Activated T-helper 9 cell treated with anti-CD3 and anti-CD28 coated beads, Interleukin-2, amount 50 U/mL, for 16 hours (primary cell): Measurements from ENCODE around the gene TPK1.

Experiments used
- DNase-seq: peaks from one replicate; pipeline ENCODE4 v3.0.0-alpha.2; 2020; ENCODE audit warnings: low read depth

TPK1 gene

DNA sequence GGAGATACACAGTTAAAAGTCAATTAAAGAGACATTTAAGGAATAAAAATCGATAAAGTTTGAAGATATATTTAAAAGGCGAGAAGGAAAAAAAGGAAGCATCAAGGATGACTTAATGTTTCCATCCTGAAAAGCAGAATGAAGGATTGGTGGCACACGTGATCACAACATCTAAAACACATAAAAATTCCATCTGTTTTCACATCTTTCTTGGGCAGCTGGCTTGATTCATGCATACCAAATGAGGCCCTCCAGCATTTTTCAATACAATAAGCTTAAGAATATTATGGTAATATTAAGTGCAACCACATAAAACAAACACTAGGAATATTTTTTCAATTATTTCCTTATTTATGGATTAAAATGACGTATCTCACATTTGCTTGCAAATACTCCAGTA, 112.6 kb downstream of the TPK1 start:
- DNase-seq, result no peak

DNA sequence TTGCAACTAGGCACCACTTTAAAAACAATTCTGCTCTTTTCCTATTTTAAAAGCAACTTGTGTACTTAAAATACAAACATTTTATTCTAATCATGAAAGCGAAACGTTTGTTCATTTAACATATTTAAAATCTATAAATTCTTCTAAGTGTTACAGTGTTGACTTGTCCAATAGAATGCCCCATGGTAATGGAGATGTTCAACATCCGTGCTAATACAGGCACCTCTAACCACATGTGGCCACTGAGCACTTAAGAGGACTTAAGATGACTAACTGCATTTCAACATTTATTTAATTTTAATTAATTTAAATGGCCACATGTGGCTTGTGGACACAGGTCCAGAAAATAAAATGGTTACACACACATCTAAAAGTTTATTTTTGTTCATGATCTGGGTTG, 115.1 kb downstream of the TPK1 start:
- no peak for DNase-seq

DNA sequence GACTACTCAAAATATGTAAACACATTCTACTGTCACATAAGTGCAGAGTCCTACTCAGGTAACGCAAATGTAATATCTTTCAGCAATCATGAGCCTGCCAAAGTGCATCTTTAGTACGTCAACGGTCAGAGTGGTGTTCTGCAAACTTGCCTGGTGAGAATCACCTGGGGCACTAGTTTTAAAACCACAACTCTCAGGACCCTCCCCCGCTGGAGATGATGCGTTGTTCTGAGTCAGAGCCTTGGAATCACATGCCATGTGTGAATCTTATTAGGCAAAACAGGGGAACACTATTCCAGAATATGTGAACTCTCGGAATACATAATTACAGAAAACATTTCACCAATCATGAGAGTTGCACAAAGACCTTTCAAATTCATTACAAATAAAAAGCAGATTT, 115.7 kb downstream of the TPK1 start:
- no peak for DNase-seq

DNA sequence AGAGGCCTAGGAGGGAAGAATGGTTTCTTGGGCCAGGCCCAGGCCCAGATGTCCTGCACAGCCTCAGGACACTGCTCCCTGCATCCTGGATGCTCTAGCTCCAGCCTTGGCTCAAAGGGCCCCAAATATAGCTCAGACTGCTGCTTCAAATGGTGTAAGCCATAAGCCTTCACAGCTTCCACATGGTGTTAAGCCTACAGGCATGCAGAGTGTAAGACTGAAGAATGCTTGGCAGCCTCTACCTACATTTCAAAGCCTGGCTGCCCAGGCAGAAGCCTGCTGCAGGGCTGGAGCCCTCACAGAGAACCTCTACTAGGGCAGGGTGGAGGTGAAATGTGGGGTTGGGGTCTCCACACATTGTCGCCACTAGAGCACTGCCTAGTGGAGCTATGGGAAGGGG, 118.1 kb downstream of the TPK1 start:
- no peak for DNase-seq

DNA sequence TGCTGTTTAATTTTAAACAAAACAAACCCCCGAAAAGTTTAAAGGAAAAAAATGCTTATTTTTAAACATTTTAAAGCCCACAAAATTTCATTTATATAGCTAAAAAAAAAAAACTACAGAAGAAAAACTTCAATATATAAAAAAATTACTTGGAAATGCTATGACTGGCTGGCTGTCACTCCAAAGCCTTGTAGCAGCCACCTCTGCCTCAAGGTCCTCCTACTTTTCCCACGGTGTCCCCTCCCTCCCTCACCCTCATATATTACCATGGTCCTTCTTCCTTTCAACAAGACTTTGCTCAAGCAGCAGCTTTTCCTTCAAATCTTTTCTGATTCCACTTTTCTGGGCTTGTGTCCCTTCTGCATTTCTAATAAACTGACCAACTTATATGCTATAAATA, 122.0 kb downstream of the TPK1 start:
- no peak for DNase-seq

DNA sequence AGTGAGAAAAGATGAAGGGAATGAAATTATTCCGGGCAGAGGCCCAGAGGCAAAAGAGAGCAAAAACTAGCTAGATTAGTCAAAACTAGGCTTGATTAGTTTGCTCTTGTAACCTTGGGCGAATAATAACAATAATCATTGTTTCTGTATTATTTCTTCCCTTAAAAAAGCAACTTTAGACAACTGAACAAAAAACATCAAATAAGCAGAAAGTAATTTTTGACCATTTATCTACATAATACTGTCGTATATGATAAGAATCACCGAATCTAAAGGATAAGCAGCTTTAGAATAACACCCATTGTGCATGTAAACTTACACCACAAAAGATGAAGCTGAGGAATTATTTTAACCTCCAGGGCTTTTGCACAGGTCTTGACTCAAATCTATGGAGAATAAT, 125.1 kb downstream of the TPK1 start:
- no peak for DNase-seq

DNA sequence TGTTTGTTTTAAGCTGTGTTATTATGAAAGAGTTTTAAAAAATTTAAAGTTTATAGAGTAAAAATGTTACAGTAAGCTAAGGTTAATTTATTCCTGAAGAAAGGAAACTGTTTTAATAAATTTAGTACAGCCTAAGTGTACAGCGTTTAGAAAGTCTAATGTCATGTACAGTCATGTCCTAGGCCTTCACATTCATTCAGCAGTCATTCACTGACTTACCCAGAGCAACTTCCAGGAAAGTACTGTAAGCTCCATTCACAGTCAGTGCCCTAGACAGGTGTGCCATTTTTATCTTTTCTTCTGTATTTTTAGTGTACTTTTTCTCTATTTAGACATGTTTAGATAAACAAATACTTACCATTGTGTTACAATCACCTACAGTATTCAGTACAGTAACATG, 126.8 kb downstream of the TPK1 start:
- no peak for DNase-seq

DNA sequence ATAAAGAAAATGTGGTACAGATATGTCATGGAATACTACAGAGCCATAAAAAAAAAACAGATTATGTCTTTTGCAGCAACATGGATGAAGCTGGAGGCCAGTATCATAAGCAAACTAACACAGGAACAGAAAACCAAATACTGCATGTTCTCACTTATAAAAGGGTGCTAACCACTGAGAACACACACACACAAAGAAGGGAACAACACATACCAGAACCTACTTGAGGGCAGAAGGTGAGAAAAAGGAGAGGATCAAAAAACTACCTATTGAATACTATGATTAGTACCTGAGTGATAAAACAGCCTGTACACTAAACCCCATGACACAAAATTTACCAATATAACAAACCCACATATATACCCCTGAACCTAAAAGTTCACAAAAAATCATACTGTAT, 144.6 kb downstream of the TPK1 start:
- no peak for DNase-seq

DNA sequence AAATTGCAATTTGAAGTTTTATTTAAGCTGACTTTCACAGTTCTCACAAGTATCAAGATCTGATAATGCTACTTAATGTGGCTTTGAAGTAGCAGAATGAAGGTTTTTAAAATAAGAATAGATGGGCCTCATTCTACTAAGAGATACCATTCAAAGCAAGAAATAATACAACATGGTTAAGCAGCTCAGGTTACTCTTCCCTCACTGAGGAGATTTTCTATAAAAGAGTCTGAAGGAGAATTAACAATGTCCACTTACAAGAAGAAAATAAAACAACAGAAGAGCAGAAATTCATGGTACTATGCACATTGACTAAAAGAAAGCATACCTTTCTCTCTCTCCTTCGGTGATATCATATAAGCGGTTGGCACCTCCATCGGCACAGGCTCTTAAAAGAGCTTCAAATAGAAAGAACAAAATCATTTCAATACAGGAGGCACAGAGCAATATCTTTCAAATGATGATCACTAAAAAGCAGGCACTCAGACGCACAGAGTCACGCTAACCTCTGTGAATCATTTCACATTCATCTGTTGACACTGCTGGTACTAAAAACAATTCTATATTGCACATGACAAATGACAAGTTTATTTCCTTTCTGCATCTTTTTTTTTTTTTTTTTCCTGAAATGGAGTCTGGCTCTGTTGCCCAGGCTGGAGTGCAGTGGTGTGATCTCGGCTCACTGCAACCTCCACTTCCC, 153.1 kb downstream of the TPK1 start:
- no peak for DNase-seq

DNA sequence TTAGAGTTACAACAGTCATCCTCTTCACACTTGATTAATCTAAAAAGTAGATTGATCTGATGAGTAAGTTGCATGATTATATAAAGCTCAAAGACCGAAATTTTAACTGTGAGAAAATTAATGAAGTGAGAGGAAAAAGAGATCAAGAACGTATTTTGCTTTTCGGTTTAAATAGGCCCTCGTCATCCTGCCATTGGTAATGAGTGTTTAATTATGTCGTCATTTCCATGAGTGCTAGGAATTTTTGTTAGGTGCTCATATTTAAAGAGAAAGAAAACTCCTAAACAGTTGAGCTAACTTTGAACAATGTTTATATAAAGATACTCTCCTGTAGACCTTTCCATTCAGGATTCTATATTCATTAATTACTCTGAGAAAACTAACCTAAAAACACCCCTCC, 159.4 kb downstream of the TPK1 start:
- DNase-seq, result no peak

DNA sequence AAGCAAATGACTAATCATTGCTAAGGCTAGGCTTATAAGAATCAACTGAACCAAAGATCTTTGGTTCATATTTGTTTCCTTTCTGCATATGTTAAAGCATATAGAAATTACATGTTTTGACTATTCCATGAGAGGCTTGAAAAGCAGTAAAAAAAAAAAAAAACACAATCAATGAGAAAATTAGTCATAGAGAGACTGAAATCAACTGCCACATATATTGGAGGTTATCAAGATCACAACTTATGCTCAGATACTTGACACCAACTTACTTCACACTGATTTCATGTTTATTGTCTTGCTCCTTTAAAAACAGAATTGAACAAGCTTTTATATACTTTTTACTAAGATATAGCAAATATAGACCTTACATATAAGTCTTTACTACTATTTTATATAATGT, 161.3 kb downstream of the TPK1 start:
- DNase-seq, result no peak

DNA sequence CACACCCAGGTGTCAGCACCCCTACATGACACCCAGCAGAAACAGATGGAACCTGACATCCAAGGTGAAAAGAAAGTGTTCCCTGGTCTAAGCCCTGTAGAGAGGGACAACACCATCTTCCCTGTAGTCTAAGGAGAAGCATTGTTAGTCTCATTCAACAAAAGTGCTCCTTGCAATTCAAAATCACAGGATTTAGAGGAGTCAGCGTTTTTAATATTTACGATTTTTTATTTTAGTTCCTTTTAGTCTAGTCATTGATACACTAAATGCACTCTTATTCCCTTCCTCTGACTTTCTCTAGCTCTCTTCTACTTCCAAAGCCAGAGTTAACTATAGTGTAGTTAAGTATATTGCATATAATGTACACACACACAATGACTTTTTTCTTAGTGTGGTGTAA, 163.0 kb downstream of the TPK1 start:
- DNase-seq, result no peak

DNA sequence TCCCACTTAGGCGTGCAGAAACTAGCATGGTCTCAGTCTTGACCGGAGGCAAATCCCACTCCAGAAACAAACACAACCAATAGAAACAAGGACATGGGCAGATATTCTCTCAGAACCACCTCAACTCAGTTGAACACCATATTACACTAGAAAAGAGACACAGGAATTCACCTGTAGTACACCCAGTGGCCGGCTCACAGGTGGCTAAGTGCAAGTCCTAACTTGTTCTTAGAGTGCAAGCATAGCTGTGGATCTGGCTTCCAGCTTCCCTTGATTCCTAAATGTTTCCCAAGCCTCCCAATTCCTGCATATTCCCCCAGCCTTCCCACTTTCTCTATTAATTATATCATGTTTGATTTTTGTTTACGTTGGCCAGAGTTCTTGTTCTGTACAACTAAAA, 164.4 kb downstream of the TPK1 start:
- DNase-seq, result no peak

DNA sequence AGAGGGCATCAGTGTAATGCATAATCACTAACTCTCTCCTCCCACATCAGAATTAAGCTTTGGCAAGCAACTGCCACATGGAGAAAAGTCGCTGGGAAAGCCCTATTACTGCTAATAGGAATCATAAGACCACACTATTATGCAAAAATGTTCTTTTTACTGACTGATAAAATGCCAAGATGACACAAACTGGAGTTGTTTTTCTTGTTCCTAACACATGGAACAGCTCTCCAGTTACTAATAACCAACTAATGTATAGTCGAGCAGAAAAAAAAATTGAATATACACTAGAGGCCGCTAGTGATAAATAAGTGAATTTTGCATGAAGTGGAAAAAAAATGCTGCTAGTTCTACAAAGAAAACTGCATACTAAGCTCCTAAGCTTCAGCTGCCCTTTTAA, 165.6 kb downstream of the TPK1 start:
- no peak for DNase-seq

DNA sequence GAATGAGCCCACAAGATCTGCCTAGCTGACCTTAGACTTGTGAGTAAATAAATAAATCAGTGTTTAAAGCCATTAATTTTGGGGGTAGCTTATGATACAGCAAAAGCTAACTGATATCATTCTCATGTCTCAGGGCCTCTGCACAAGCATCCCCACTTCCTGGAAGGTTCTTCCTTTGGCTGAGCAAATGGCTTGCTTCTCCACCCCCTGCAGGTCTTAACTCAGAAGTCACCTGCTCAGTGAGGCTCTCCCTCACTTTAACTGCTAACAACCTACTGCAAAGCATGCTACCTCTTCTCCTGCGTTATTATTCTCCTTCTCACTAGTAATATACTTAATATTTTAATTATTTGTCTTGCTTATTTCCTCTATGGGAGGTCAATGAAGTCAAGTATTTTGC, 167.3 kb downstream of the TPK1 start:
- no peak for DNase-seq

DNA sequence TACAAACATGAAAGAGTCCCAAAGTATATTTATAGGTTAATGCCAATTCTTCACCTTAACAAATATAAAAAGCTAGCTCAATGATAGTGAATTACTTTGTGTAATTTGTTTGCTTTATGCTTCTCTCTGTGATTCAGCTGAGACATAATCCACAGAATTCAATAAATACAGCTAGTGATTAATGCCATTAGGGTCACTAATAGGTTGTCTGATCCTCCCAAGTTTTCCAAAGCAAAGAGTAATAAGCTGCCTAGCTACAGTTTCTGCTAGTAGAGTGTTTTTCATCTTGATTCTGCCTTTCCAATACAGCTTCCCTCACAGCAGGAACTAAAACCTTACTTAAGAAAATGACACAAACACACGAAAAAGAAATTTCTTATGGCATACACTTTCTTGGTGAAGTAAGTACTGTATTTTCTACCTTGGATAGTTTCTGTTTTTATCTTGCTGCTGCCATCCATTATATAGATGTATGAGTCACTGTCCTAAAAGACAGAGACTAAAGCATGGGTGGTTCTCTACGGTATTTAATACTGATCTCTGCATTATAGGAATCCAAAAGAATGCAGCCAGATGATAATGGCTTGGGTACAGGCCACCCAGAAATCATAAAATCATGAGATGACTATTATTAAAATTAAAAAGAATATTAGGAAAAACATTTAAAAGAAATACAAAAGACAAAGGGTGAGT, 170.0 kb downstream of the TPK1 start:
- DNase-seq, result no peak

DNA sequence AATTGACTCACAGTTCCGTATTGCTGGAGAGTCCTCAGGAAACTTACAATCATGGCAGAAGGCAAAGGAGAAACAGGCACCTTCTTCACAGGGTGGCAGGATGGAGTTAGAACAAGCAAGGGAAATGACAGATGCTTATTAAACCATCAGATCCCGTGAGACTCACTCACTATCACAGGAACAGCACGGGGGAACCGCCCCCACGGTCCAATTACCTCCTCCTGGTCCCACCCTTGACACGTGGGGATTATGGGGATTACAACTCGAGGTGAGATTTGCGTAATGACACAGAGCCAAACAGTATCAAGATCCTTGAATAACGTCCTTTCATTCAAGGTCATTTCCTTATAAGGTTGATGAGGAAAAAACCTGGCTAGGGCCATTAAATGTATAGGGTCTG, 176.6 kb downstream of the TPK1 start:
- no peak for DNase-seq

DNA sequence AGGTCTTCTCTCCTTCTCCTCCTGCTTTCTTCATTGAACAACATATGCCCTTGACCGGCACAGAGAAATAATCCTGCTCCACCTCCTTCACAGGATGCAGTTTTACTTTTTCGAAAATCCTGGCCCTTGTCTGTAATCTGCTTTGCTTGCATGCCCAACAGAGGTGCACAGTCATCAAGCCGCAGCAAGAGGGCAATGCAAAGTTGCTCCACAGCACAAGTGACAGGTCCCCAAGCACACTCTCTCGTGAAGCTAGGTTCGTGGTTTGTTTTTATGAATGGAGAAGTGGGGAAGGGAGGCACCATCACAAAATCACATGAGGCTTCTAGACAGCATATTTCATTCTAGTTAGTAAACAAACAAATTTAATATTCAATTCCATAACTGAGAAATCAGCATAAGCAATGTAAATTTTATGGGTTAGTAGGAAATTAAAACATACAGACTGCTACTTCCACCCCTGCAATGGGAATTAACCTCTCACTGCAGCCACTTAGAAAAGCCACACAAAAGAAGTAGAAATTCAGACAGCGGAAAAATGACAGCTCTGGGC, 178.8 kb downstream of the TPK1 start:
- no peak for DNase-seq

DNA sequence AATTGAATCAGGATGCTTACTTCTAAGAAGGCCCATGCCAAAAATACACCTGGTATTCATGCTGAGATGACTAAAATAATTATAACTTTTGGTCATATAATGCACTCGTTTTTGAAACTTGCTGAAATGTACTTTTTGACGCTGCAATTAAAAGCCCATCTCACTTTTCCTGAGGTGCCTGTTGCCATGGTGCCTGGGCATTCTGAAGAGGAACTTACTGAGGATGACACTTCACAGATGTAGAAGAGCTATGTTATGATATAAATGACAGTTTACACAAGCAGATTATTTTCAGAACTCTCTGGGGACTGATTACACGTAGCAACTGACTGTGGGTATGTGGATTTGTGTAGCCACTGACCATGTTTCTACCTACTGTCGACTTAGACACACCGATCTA, 182.4 kb downstream of the TPK1 start:
- DNase-seq, result no peak

DNA sequence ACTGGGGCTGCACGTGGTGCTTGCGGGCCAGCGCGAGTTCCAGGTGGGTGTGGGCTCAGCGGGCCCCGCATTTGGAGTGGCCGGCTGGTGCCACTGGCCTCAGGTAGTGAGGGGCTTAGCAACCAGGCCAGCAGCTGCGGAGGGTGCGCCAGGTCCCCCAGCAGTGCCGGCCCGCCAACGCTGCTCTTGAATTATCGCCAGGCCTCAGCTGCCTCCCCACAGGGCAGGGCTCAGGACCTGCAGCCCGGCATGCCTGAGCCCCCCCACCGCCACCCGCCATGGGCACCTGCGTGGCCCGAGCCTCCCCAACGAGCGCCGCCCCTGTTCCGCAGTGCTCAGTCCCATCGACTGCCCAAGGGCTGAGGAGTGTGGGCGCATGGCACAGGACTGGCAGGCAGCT, 185.4 kb downstream of the TPK1 start:
- DNase-seq, result no peak

DNA sequence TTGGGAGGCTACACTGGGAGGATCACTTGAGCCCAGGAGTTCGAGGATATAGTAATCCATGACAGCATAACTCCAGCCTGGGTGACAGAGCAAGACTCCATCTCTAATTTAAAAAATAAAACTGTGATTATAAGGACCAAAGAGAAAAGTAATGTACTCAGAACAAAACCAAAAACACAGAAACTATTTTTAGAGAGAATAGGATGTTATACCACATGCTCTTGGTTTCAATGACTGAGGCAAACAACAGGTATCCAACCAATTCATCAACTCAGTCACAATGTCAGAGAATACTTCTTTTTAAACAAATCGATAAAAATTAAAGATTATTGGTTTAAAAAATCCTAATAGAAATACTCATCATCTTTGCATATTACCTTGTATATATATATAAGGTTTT, 186.7 kb downstream of the TPK1 start:
- DNase-seq, result no peak

DNA sequence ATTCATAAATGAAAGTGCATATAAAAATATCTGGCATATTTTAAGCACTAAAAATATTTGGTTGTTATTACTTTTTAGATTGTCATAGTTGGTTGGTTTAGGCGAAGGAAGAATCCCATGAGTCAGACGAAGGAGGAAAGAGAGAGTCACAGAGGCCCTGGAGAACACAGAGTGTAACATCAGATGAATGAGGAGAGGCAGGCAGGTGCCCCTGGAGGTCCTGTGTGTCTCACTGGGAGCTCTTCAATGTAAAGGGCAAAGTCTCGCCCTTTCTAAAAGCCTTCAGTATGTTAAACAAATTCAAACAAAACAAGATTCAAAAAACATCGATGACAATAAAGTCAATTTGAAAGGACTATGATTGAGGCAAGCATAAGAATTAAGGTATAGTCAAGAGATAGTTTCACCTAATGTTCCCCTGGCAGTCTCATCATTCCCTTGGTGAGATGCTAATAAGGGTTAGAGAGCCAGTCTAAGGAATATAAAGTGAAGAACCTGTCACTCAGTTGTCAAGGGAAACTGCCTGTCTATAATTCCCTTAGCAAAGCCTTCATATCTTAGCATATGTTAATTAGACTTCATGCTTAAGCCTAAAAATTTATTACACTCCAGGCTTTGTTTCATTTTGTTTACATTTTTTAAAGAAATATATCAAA, 194.3 kb downstream of the TPK1 start:
- no peak for DNase-seq

DNA sequence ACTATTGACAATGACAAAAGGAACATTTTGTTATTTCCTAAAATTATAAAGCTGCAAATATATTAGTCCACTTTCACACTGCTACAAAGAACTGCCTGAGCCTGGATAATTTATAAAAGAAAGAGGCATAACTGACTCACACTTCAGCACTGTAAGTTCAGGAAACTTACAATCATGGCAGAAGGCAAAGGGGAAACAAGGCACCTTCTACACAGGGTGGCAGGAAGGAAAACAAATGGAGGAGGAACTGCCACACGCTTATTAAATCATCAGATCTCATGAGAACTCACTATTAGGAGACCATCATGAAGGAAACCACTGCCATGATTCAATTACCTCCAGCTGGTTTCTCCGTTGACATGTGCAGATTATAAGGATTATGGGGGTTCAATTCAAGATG, 203.1 kb downstream of the TPK1 start:
- DNase-seq, result no peak
